Left ventricle myocardium inferior (tissue), 1 donor: ENCODE results near the gene NSUN3. TPM values are rescaled to one million over a fixed set of nuclear protein-coding genes. Genes with fewer than 3 reads are reported as not detected.
"Not testable (repeated sequence)": the region's sequence is repeated elsewhere in the genome, so short reads cannot be mapped to it uniquely, and the experiment has no call there.

Source experiments
- DNase-seq: peaks from one replicate; pipeline ENCODE4 v3.0.0-alpha.2; 2020
- H3K27ac ChIP-seq: fragments of 200-600 bp; replicated peaks from 2 replicates; pipeline ENCODE4 v1.8.0; 2021
- H3K27me3 ChIP-seq: fragments of 200-600 bp; 2 replicates; pipeline ENCODE4 v1.8.0; 2021; ENCODE audit warnings: low read depth
- H3K36me3 ChIP-seq: fragments of 200-600 bp; 2 replicates; pipeline ENCODE4 v1.8.0; 2021
- H3K4me1 ChIP-seq: fragments of 200-600 bp; 2 replicates; pipeline ENCODE4 v1.8.0; 2021
- H3K4me3 ChIP-seq: fragments of 200-600 bp; 2 replicates; pipeline ENCODE4 v1.8.0; 2021; ENCODE audit warnings: mild to moderate bottlenecking, moderate library complexity
- H3K9me3 ChIP-seq: fragments of 200-600 bp; replicated peaks from 2 replicates; pipeline ENCODE4 v1.8.0; 2021
- CTCF ChIP-seq: fragments of 200-600 bp; IDR thresholded peaks from 2 replicates; pipeline ENCODE4 v1.8.0; 2021; ENCODE audit warnings: antibody characterized with exemption, mild to moderate bottlenecking, borderline replicate concordance
- intact Hi-C: fragments of 100-400 bp; cut with micrococcal nuclease; formaldehyde crosslinking; loops from one replicate; pipeline ENCODE4 v1.11.0; 2022
- total RNA-seq: library from RNA; stranded (reverse); fragmentation: NEBNext Ultra II Directional; extraction: Animal tissue kit (Norgen Biotek cat#: 25700); gene quantifications from one replicate; pipeline ENCODE4 v1.2.1, GENCODE V29; 2021
- donor health status: DM: no; HTN: yes; CAD: no; lungs with severe emphysema.

Gene NSUN3
- total RNA-seq, 1 donor from 2014 or later: 5.9 TPM

GRCh38 chr3:94070341-94070911, 7.6 kb downstream of the NSUN3 start:
- Histone ChIP-seq H3K4me1 (peaks cover 8% of the 10 kb centered on the region), H3K36me3 (peaks cover 16% of the 10 kb centered on the region), H3K4me3 (no peak overlapping the region), H3K27ac (no peak overlapping the region), H3K9me3 (no peaks in the 10 kb centered on the region), H3K27me3 (no peaks in the 10 kb centered on the region)
- intact Hi-C loops: no loop called here
- no peak for TF ChIP-seq CTCF
- no peak for DNase-seq

GRCh38 chr3:94071713-94072284, 8.9 kb downstream of the NSUN3 start:
- TF ChIP-seq CTCF: no peak

GRCh38 chr3:94076055-94076454, 13.2 kb downstream of the NSUN3 start:
- Histone ChIP-seq H3K36me3 (peaks cover 11% of the 10 kb centered on the region), H3K27me3 (no peaks in the 10 kb centered on the region), H3K4me1 (peaks cover 7% of the 10 kb centered on the region), H3K27ac (no peak overlapping the region), H3K9me3 (no peaks in the 10 kb centered on the region), H3K4me3 (no peak overlapping the region)
- no peak for TF ChIP-seq CTCF
- no peak for DNase-seq
- intact Hi-C loops: no loop called here

More at GRCh38 chr3:94071713-94072284, 8.9 kb downstream of the NSUN3 start:
- Histone ChIP-seq H3K27ac (no peak overlapping the region), H3K27me3 (no peaks in the 10 kb centered on the region), H3K9me3 (no peaks in the 10 kb centered on the region), H3K4me3 (no peak overlapping the region), H3K4me1 (no peaks in the 10 kb centered on the region), H3K36me3 (peaks cover 22% of the 10 kb centered on the region)
- DNase-seq: no peak
- intact Hi-C loops: no loop called here

- H3K27ac ChIP-seq, DNase-seq, H3K4me1 ChIP-seq, H3K9me3 ChIP-seq, H3K27me3 ChIP-seq, intact Hi-C loops, H3K4me3 ChIP-seq: not testable (repeated sequence)
- peaks cover 20% of the 10 kb centered on the region for H3K36me3 ChIP-seq
These were observed 17.7 kb downstream of the NSUN3 start for GRCh38 chr3:94080552-94080951.

GRCh38 chr3:94081884-94082283, 19.0 kb downstream of the NSUN3 start:
- no peaks in the 10 kb centered on the region for H3K9me3 ChIP-seq
- intact Hi-C loops: no loop called here
- no peak overlapping the region for H3K27ac ChIP-seq
- H3K4me1 ChIP-seq: peaks cover 7% of the 10 kb centered on the region
- DNase-seq: no peak
- H3K36me3 ChIP-seq: peaks cover 21% of the 10 kb centered on the region
- H3K4me3 ChIP-seq: no peak overlapping the region
- TF ChIP-seq CTCF: no peak
- no peaks in the 10 kb centered on the region for H3K27me3 ChIP-seq

- intact Hi-C loops: no loop called here
- Histone ChIP-seq H3K4me1 (peaks cover 7% of the 10 kb centered on the region), H3K27me3 (no peaks in the 10 kb centered on the region), H3K4me3 (no peak overlapping the region), H3K27ac (no peak overlapping the region), H3K36me3 (peaks cover 21% of the 10 kb centered on the region), H3K9me3 (no peaks in the 10 kb centered on the region)
- TF ChIP-seq CTCF: no peak
- DNase-seq: no peak
These were observed 19.6 kb downstream of the NSUN3 start for GRCh38 chr3:94082391-94082937.
